Smooth muscle cell (in vitro differentiated cells): ENCODE results near the gene KHDC3L. TPM values are rescaled to one million over a fixed set of nuclear protein-coding genes. Genes with fewer than 3 reads are reported as not detected.

Experiments
- DNase-seq: peaks from one replicate; lab custom pipeline; 2025; ENCODE audit not compliant: unreplicated experiment; lab: John Stamatoyannopoulos, UW
- H2AFZ ChIP-seq: fragments of 200-600 bp; sonication (generic); 2 replicates; pipeline ENCODE4 v1.6.0; 2016; ENCODE audit warnings: antibody characterized with exemption, low read depth, mild to moderate bottlenecking
- H3F3A ChIP-seq: fragments of 200-600 bp; sonication (generic); 2 replicates; pipeline ENCODE4 v1.6.0; 2017; ENCODE audit warnings: antibody characterized with exemption, low read depth
- H3K27ac ChIP-seq: fragments of 200-600 bp; sonication (generic); 2 replicates; pipeline ENCODE4 v1.5.1; 2016; ENCODE audit warnings: low read depth, mild to moderate bottlenecking
- H3K27me3 ChIP-seq: fragments of 200-600 bp; sonication (generic); 2 replicates; pipeline ENCODE4 v1.6.1; 2016; ENCODE audit warnings: low read depth, mild to moderate bottlenecking
- H3K36me3 ChIP-seq: fragments of 200-600 bp; sonication (generic); 2 replicates; pipeline ENCODE4 v1.5.1; 2016; ENCODE audit warnings: low read depth
- H3K4me1 ChIP-seq: fragments of 200-600 bp; sonication (generic); 2 replicates; pipeline ENCODE4 v1.5.1; 2016; ENCODE audit warnings: low read depth
- H3K4me2 ChIP-seq: fragments of 200-600 bp; sonication (generic); 2 replicates; pipeline ENCODE4 v1.6.0; 2016; ENCODE audit warnings: mild to moderate bottlenecking
- H3K4me3 ChIP-seq: fragments of 200-600 bp; sonication (generic); 2 replicates; pipeline ENCODE4 v1.5.1; 2016; ENCODE audit warnings: mild to moderate bottlenecking
- H3K79me2 ChIP-seq: fragments of 200-600 bp; sonication (generic); 2 replicates; pipeline ENCODE4 v1.6.0; 2016; ENCODE audit warnings: low read depth, mild to moderate bottlenecking
- H3K9ac ChIP-seq: fragments of 200-600 bp; sonication (generic); 2 replicates; pipeline ENCODE4 v1.6.0; 2016; ENCODE audit warnings: low read depth
- H3K9me3 ChIP-seq: fragments of 200-600 bp; sonication (generic); replicated peaks from 2 replicates; pipeline ENCODE4 v1.5.1; 2016; ENCODE audit warnings: low read depth
- H4K20me1 ChIP-seq: fragments of 200-600 bp; sonication (generic); 2 replicates; pipeline ENCODE4 v1.6.0; 2016; ENCODE audit warnings: low read depth
- WGBS: methylation state at CpG from one replicate; pipeline ENCODE4 v1.1.7; 2016; ENCODE audit warnings: low lambda C conversion rate; 5-methylcytosine and 5-hydroxymethylcytosine counted together
- polyA plus RNA-seq: library from polyadenylated mRNA; unstranded; fragments of >200 nt; fragmentation: Nextera tagmentation; extraction: Ambion mirVana; gene quantifications from 2 replicates; pipeline ENCODE4 v1.2.1, GENCODE V29; 2016
- total RNA-seq: library from RNA; depleted of rRNA; stranded (reverse); fragments of >200 nt; gene quantifications from 2 replicates; pipeline ENCODE4 v1.2.3, GENCODE V29; 2014
- TF ChIP-seq, protein P1 (sequence below): fragments of 200-600 bp; sonication (generic); IDR thresholded peaks from 2 replicates; pipeline ENCODE4 v1.5.1; 2017; ENCODE audit warnings: borderline replicate concordance, mild to moderate bottlenecking, antibody characterized with exemption; ENCODE audit not compliant: insufficient read depth, poor library complexity, severe bottlenecking

KHDC3L gene
- total and polyA plus RNA-seq, 2 experiments from 2014 or later, result not detected

DNA sequence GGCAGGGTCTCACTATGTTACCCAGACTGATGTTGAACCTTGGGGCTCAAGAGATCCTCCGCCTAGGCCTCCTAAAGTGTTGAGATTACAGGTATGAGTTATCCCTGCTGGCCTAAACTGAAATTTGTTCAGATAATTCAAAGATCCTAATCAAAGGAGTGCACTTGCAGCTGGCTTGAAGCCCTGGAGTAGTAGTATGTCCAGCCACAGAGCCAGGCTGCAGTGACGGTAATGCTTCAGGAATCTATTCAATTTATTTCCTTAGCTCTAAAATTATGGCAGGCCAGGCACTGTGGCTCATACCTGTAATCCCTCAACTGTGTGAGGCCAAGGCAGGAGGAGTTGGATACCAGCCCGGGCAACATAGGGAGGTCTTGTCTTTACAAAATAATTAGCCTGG, 30.8 kb downstream of the KHDC3L start:
- DNase-seq, result no peak
- H3K4me1 ChIP-seq, result peaks cover 3% of the 10 kb centered on the region
- H3K4me3 ChIP-seq, result no peak overlapping the region
- H4K20me1 ChIP-seq, result no peaks in the 10 kb centered on the region
- TF ChIP-seq, protein P1, sequence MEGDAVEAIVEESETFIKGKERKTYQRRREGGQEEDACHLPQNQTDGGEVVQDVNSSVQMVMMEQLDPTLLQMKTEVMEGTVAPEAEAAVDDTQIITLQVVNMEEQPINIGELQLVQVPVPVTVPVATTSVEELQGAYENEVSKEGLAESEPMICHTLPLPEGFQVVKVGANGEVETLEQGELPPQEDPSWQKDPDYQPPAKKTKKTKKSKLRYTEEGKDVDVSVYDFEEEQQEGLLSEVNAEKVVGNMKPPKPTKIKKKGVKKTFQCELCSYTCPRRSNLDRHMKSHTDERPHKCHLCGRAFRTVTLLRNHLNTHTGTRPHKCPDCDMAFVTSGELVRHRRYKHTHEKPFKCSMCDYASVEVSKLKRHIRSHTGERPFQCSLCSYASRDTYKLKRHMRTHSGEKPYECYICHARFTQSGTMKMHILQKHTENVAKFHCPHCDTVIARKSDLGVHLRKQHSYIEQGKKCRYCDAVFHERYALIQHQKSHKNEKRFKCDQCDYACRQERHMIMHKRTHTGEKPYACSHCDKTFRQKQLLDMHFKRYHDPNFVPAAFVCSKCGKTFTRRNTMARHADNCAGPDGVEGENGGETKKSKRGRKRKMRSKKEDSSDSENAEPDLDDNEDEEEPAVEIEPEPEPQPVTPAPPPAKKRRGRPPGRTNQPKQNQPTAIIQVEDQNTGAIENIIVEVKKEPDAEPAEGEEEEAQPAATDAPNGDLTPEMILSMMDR, result no peak
- no peaks in the 10 kb centered on the region for H3F3A ChIP-seq
- WGBS, result 91% methylated on average over 3 of the region's 3 CpGs
- H2AFZ ChIP-seq, result no peak overlapping the region
- H3K9me3 ChIP-seq, result no peaks in the 10 kb centered on the region
- H3K27ac ChIP-seq, result no peak overlapping the region
- H3K79me2 ChIP-seq, result no peaks in the 10 kb centered on the region
- no peak overlapping the region for H3K4me2 ChIP-seq
- H3K9ac ChIP-seq, result no peak overlapping the region
- no peaks in the 10 kb centered on the region for H3K36me3 ChIP-seq
- H3K27me3 ChIP-seq, result no peaks in the 10 kb centered on the region

DNA sequence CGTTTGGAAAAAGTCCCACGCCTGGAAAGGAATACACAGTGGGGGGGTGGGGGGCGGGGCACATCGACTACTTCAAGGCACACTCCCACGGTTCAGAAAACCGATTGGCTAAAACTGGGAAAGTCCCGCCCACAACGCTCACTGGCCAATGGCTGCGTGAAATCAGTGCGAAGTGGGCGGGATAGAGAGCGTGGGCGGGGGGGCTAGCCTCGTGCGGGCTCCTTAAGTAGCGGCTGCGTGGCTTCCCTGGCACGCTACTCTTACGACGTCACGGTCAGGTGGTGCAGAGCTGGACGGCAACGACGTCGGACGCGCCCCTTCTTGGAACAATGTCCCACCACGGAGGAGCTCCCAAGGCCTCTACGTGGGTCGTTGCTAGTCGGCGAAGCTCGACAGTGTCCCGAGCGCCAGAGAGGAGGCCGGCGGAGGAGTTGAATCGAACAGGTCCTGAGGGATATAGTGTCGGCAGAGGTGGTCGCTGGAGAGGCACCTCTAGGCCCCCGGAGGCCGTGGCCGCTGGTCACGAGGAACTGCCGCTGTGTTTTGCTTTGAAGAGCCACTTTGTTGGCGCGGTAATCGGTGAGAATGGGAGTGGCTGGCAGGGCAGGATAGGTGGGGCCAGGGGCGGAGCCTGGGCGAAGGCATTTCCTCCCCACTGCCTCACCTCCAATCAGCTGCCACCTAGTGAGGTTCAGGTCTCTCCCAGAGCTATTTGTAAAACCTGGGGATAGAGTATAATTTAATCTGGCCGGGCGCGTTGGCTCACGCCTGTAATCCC, 32.3 kb downstream of the KHDC3L start, which contains the start of gene DDX43:
Gene DDX43, plus strand, starts transcription at position 252 of the 778 bp plus-strand sequence. Its CDS starts 78 bp downstream, at position 330.
- H4K20me1 ChIP-seq, result no peaks in the 10 kb centered on the region
- H3K27ac ChIP-seq, result no peak within 1 kb of the TSS
- no peaks in the 10 kb centered on the region for H3K36me3 ChIP-seq
- no peaks in the 10 kb centered on the region for H3K79me2 ChIP-seq
- TF ChIP-seq, protein P1, result no peak
- no peak for DNase-seq
- H2AFZ ChIP-seq, result no peak within 1 kb of the TSS
- no peak within 1 kb of the TSS for H3K9ac ChIP-seq
- no peaks in the 10 kb centered on the region for H3F3A ChIP-seq
- H3K4me3 ChIP-seq, result no peak within 1 kb of the TSS
- H3K9me3 ChIP-seq, result no peaks in the 10 kb centered on the region
- no peaks in the 10 kb centered on the region for H3K4me1 ChIP-seq
- no peak within 1 kb of the TSS for H3K4me2 ChIP-seq
- no peaks in the 10 kb centered on the region for H3K27me3 ChIP-seq
- 97% methylated on average over 45 of the region's 54 CpGs for WGBS

DNA sequence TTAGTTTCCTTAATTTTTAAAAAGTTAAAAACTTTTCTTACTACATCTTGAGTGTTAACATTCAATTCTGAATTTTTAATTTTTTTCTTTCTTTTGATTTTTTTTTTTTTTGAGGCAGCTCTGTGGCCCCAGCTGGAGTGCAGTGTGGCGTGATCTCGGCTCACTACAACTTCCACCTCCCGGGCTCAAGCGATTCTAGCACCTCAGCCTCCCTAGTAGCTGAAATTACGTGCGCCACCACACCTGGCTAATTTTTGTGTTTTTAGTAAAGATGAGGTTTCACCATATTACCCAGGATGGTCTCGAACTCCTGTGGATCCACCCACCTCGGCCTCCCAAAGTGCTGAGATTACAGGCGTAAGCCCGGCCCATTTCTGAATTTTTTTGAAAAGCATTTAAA, 33.4 kb downstream of the KHDC3L start:
- Histone ChIP-seq H3K9me3 (no peaks in the 10 kb centered on the region), H3K9ac (no peak overlapping the region), H3K4me1 (no peaks in the 10 kb centered on the region), H4K20me1 (no peaks in the 10 kb centered on the region), H3K4me3 (no peak overlapping the region), H3K4me2 (no peak overlapping the region), H3K27ac (no peak overlapping the region), H3K27me3 (no peaks in the 10 kb centered on the region), H3K36me3 (no peaks in the 10 kb centered on the region), H3F3A (no peaks in the 10 kb centered on the region), H2AFZ (no peak overlapping the region), H3K79me2 (no peaks in the 10 kb centered on the region)
- 95% methylated on average over 10 of the region's 10 CpGs for WGBS
- TF ChIP-seq, protein P1, result no peak
- no peak for DNase-seq

DNA sequence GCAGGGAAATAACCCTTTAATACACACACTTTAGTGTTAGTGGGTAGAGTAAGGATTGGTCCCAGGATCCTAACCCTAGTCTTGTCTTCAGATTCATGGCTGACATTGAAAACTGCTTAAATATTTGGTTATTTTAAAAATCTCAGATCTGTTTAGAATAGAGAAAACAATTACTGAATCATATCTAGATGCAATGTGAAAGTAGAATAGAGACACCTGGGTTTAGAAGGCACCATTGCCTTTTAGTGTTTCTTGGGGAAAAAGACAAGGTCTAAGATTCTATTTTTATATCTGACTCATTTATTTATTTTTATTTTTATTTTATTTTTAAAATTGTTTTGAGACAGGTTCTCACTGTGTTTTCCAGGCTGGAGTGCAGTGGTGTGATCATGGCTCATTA, 38.2 kb downstream of the KHDC3L start:
- DNase-seq, result no peak
- H3K4me3 ChIP-seq, result no peak overlapping the region

More for the DNA sequence above, 38.2 kb downstream of the KHDC3L start:
- Histone ChIP-seq H3F3A (no peaks in the 10 kb centered on the region), H3K27ac (no peak overlapping the region), H3K27me3 (no peaks in the 10 kb centered on the region), H3K9ac (no peak overlapping the region), H3K79me2 (no peaks in the 10 kb centered on the region), H4K20me1 (no peaks in the 10 kb centered on the region), H2AFZ (no peak overlapping the region), H3K4me1 (no peaks in the 10 kb centered on the region), H3K9me3 (no peaks in the 10 kb centered on the region), H3K36me3 (no peaks in the 10 kb centered on the region), H3K4me2 (no peak overlapping the region)
- TF ChIP-seq, protein P1, result no peak
